ENCODE measurements around the gene SOHLH2.

SOHLH2 gene

GRCh38 chr13:36130552-36131221 lies 83.7 kb downstream of the SOHLH2 start:
- DNase-seq: no peak

DNA sequence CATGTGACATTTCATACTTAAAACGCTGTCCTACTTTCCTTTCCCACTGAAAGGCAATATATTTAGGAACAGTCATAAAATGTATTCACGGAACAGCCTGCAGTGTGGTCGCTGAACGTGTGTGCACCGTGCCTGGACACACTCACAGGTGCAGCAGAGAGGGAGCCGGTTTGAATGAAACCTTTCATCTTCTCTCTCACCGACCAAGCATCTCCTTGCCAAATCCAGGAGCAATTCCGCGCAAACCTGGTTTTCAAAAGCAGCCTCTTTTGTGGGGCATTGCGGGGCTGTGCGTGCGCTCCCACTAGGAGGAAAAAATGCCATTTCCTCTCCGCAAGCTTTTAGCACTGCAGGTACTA lies 84.2 kb downstream of the SOHLH2 start:
- DNase-seq: no peak

DNA sequence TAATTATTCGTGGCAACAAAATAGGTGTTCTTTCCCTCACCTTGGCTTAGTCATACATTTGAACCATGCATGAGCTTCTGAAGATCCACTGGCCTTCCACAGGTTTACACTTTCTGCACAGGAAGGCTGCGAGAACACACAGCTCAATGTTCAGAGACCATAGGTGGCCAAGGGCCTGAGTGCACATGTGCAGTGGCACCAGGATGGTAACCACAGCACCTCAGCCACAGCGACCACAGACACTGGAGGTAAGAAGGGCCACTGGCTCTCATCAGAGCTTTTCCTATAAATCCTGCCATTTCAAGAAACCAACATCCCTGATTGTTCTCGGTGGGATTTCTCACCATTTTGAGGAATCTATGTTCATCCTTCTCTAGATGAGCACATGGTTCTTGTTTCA lies 84.8 kb downstream of the SOHLH2 start:
- no peak for DNase-seq

GRCh38 chr13:36126491-36126890 lies 87.9 kb downstream of the SOHLH2 start:
- no peak for DNase-seq

- DNase-seq: no peak
Measured at GRCh38 chr13:36125841-36126240, 88.5 kb downstream of the SOHLH2 start.

DNA sequence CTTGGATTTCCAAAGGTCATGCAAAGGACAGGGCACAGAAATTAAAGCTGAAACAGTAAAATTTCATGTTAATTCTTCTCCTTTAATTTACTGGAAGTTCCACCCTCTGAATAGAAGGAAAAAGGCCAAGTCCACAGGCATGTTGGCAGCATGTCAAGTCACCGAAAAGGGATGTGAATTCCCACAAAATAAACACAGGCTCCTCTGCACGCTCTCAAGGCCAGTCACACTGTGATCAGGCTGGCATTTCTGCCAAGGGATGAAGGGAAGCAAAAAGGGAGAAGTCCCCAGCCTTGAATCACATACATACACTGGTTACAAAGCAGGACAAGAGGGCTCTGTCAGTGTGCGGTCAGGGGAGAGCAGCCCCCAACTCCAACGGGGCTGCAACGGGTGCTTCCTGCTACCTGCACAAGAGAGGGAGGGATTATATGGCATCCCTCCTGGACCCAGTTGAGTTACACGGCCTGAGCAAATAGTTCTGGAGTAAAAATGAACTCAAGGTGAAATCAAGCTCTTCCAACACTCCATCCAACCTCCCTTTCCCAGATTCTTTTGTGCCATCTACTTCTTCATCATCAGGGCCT lies 90.0 kb downstream of the SOHLH2 start:
- DNase-seq: no peak
